Ecto neural progenitor cell (in vitro differentiated cells): ENCODE results near the gene SLC44A5.
"Not testable (repeated sequence)": the region's sequence is repeated elsewhere in the genome, so short reads cannot be mapped to it uniquely, and the experiment has no call there.

ENCODE experiments used
- DNase-seq: peaks from one replicate; pipeline ENCODE4 v3.0.0-alpha.2; 2018; ENCODE audit warnings: low spot score

SLC44A5 gene

GRCh38 chr1:75520862-75521475 is 89.9 kb downstream of the SLC44A5 start:
- DNase-seq: no peak

DNA sequence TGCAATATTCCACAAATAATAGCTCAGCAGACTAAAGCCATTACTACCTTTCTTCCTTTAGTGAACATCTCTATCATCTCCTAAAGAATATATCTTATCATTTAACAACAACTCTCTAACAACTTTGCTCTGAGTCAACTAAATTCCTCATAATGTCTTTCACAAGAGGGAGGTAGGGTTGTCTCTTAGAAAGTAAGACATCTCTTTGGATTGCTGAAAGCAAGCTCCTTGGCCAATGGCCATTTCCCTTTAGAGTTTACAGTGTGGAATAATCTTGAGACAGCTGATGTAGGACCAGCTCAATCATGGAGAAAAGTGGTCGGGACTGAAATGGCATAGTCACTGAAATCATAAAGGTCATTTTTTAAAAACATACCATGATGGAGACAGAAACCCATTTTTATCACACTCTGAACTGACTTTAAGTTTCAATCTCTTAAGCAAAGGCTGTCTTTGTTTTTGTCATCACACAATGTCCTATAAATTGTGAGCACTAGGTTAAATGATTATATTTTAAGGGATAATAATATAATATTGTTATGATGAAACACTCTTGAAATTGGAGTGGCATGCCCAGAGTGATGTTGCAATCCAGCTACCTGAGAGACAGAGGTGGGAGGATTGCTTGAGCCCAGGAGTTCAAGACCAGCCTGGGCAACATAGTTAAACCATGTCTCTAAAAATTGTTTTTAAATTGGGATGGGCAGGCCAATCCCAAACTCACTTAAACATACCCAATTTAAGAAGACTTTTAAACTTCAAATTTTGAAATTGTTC is 91.1 kb downstream of the SLC44A5 start:
- no peak for DNase-seq

- no peak for DNase-seq
Measured at GRCh38 chr1:75518686-75519085, 92.2 kb downstream of the SLC44A5 start.

DNA sequence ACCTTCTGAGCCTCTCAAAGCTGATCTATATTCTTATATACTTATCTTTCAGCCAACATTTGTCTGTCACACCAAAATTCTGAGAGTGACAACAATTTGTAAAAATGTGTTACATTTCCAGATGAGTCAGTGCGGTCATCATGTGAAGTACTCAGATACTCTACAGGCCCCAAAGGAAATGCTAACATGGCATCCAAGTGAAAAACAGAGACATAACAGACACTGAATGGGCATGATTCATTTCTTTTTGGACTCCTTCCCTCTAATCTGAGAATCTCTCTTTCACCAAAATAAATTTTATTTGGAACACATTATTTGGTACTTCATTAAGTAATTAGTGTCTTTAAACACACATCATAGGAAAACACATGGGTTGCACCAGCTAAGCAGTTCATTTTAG is 96.6 kb downstream of the SLC44A5 start:
- no peak for DNase-seq

DNA sequence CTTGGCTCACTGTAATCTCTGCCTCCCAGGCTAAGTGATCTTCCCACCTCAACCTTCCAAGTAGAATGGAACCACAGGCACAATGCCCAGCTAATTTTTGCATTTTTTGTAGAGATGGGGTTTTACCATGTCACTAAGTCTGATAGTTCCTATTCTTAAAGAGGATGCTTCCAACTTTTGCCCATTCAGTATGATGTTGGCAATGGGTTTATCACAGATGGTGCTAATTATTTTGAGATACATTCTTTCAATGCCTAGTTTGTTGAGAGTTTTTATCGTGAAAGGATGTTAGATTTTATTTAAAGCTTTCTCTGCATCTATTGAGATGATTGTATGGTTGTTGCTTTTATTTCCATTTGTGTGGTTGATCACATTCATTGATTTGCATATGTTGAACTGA is 103.9 kb downstream of the SLC44A5 start:
- no peak for DNase-seq

DNA sequence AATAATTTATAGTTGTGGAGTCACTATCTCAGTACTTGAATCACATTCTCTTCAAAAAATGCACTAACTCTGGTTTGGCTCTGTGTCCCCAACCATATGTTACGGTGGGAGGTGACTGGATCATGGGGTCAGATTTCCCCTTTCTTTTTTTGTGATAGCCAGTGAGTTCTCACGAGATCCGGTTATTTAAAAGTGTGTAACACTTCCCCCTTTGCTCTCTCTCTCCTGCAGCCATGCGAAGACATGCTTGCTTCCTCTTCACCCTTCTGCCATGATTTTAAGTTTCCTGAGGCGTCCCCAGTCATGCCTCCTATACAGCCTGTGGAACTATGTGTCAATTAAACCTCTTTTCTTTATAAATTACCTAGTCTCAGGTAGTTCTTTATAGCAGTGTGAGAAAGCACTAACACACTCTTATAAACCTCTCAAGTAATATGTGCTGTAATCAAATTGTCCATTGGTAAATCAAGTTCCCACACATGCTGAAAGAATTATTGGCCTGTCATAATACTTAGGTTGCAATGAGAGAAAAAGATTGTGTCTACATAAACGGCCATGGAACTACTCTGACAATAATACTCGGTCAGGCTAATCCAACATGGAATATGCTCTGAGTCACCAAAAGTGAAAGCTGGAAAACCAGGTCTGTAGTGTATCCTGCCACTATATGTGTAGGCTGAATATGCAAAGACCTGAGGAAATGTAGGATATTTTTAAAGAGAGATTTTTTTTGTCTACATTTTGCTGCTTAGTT is 107.5 kb downstream of the SLC44A5 start:
- DNase-seq: no peak

- no peak for DNase-seq
Measured at GRCh38 chr1:75502776-75503175, 108.1 kb downstream of the SLC44A5 start.

DNA sequence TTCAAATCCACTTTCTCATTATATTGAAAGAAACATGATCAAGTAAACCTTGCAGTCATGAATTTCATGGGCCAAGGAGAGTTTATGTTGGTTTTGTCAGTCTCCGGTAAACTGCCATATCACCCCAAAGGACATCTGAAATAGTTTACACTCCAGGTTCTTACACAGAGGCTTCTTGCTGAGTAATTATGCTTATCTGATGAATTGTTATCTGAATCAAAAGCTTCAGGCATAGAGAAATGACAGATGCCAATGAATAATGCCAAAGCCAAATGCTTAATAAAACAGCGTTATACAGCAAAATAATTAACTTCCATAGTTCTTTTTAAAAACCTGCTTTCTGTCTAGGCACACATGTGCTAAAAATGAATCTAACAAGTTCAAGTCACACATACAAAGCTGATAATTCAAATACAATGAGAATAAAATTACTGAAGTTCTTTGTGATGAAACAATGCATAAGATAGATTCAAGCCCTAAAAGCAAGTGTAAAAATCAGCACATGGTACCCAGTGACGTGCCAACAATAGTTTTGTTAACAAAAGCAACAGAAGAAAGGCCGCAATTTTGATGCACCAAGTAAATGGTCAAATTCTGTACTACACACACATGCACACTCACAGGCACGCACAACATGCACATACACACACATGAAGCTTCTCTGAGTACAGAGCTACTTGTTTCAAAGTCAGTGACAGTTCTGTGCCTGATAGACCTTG is 109.2 kb downstream of the SLC44A5 start:
- no peak for DNase-seq

DNA sequence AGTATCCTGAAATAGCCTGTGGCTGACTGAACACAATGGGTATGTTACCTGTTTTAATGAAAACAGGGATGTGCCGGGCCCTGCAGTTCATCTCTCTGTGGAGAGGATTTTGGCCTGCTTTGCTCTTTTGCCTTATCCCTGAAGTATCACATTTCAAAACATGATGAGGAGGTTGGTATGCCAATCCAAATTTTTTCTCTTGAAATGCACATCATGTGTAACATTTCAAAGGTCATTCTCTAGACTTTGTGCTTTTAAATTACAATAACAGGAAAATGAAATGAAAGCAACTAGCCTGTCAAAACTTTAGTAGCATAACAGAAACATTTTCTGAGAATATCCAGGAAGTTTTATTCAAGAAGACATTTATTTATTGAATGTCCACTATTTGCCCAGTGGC is 118.9 kb downstream of the SLC44A5 start:
- DNase-seq: no peak

- DNase-seq: no peak
Measured at GRCh38 chr1:75487399-75487798, 123.5 kb downstream of the SLC44A5 start.

DNA sequence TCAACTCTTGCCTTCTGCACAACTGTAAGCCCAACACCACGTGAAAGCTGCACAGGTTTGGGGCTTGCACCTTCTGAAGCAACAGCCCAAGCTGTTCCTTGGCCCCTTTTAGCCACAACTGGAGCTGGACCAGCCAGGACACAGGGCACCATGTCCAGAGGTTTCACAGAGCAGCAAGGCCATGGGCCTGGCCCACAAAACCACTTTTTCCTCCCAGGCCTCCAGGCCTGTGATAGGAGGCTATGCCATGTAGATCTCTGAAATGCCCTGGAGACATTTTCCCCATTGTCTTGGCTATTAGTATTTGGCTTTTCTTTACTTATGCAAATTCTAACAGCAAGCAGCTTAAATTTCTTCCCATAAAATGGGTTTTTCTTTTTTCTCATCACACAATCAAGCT is 126.1 kb downstream of the SLC44A5 start:
- no peak for DNase-seq

- DNase-seq: no peak
Measured at GRCh38 chr1:75482951-75483350, 128.0 kb downstream of the SLC44A5 start.

GRCh38 chr1:75476486-75476885 is 134.4 kb downstream of the SLC44A5 start:
- not testable (repeated sequence) for DNase-seq

GRCh38 chr1:75475696-75476095 is 135.2 kb downstream of the SLC44A5 start:
- DNase-seq: no peak

DNA sequence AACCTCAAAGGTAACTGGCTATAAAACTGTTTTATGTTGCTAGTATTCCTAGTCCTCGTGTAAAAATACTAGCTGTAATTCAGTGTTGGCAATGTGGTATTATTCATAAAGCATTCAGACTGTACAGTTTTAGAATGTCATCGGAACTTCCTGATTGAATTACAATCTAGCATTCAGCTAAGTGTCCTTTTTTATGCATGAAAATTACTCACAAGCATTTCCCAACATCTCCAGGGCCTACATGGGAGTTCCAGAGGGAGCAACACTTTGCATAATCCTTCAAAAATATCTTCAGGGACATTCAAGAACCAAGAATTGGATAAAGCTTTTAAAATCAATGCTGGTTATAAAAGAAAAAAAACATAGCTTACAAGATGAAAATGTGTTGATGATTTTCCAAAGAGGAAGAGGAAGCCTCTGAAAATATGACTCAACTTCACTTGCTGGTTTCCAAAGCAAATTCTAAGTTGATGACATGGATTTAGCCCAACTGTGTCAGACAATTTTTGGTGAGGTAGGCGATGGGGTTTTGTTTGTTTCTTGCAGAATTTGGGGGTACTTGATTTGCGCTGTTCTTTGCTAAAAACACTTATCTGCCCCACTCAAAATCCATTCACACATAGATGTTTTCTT is 137.8 kb downstream of the SLC44A5 start:
- DNase-seq: no peak

DNA sequence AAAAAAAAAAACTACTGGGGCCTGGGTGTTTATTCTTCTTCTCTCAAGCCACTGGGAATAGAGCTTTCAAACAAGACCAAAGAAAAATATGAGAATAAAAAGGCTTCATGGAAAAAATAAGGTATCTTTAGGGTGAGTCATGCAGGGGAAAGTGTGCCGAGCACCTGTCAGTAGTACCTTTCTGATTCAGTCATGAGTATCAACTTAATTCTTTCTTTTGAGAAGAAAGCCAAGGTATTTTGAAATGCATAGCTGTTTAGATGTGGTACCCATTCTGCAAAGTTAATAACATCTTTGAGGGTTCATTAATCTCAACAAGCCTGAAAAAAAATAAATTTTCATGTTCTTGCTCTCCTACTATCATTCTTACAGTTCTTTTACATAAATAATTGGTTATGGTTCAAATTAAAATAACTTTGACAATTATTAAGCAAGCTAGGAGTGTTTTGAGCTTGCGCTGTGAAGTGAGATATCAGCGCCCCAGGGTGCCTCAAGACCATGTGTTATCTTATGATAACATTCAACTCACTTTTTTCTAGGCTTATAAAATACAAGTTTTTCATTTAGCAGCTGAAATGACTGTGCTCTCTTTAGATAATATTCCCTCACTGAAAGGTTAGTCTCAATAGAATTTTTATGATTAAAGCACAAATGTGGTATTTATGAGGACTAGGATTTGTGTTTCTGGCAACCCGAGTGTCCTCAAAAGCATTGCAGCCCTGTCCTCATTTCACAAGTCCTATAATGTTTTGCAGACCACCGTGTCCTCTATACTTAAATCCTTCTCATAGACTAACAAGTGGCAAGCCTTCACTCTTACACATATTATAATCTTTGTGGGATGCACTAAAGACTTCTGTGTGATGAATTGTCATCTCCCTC is 138.6 kb downstream of the SLC44A5 start:
- no peak for DNase-seq

- DNase-seq: no peak
Measured at GRCh38 chr1:75471252-75471651, 139.7 kb downstream of the SLC44A5 start.

GRCh38 chr1:75470448-75470847 is 140.5 kb downstream of the SLC44A5 start:
- DNase-seq: no peak

DNA sequence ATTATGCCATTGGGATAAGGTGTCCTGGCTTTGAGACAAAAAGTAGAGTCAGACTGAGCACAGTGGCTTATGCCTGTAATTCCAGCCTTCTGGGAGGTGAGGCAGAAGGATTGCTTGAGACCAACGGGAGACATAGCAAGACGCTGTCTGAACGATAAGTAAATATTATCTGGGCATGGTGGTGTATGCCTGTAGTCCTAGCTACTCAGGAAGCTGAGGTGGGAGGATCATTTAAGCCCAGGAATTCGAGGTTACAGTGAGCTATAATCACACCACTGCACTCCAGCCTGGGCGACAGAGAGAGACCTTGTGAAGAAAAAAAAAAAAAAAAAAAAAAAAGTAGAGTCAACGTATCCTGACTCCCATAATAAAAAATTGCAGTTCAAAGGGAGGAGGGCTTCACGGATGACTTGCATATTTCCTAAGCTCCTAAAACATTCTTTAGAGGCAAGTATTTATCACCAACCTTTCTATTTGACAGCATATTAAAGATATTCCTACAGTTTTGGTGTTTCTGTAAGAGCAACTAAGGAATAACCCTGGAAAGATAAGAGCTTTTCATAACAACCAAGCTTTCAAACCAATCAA is 141.2 kb downstream of the SLC44A5 start:
- no peak for DNase-seq

DNA sequence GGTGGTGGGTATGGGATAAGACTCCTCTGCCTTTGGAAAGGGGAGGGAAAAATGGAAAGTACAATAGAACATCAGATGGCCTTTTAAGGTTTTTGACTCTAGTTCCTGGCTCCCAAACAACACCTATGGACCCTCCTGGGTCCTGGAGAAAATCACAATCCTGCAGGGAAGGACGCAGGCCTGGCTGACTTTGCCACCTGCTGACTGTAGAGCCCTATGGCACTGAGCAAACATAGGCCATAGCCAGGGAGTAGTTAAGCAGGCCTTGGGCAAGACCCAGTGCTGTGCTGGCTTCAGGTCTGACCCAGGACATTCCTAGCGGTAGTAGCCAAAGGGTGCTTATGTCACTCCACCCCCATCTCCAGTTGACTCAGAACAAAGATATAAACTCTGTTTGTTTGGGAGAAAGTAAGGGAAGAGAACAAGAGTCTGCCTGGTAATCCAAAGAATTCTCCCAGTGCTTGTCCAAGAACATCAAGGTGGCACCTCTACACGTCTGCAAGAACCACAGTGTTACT is 149.0 kb downstream of the SLC44A5 start:
- DNase-seq: no peak
